B cell (primary cell): ENCODE measurements around the gene HHIPL1. TPM values are rescaled to one million over a fixed set of nuclear protein-coding genes. Genes with fewer than 3 reads are reported as not detected.

Source experiments
- ATAC-seq: fragments of 200-7000 bp; cut with Tn5 transposase; one replicate; pipeline ENCODE4 v1.10.0; 2021; ENCODE audit warnings: low read depth, mild to moderate bottlenecking, moderate number of reproducible peaks, moderate library complexity
- CTCF ChIA-PET: fragments of 350-600 bp; sonication (Branson Sonifier 250); formaldehyde crosslinking; loops from one replicate; lab custom pipeline; 2021; ENCODE audit warnings: antibody characterized with exemption, inconsistent platforms; lab: Charles Lee
- POLR2A ChIA-PET: fragments of 350-600 bp; sonication (Branson Sonifier 250); formaldehyde crosslinking; loops from one replicate; lab custom pipeline; 2021; ENCODE audit warnings: antibody characterized with exemption; lab: Charles Lee
- DNase-seq: peaks from one replicate; pipeline ENCODE4 v3.0.0; 2013
- H2AFZ ChIP-seq: 2 replicates; pipeline ENCODE4 v1.6.1; 2012; ENCODE audit warnings: mild to moderate bottlenecking, low read depth, low read length; ENCODE audit not compliant: insufficient read depth, poor library complexity, severe bottlenecking
- H3K27ac ChIP-seq, 2 donors: 1 replicate in 1 of 2; 2 replicates in 1 of 2; pipeline ENCODE4 v1.5.1; 2012 to 2013; ENCODE audit warnings: low read length in 2 of 2, mild to moderate bottlenecking in 2 of 2, moderate library complexity in 1 of 2
- H3K27me3 ChIP-seq, 4 experiments: fragments of 200-600 bp in 1 of 4; sonication (generic) in 1 of 4; replicated peaks in 1 of 4; 1 replicate in 2 of 4; 2 replicates in 2 of 4; pipeline versions ENCODE4 v1.6.1 to v1.7.0; 2013 to 2016; ENCODE audit warnings: low read length in 3 of 4, mild to moderate bottlenecking in 2 of 4, mixed read lengths in 1 of 4, moderate library complexity in 1 of 4; ENCODE audit not compliant: insufficient read depth in 4 of 4, control insufficient read depth in 3 of 4; ENCODE audit errors: control extremely low read depth in 1 of 4
- H3K36me3 ChIP-seq, 2 experiments: replicated peaks in 1 of 2; 1 replicate in 1 of 2; 2 replicates in 1 of 2; pipeline versions ENCODE4 v1.6.1 to v1.7.1; 2013; ENCODE audit warnings: low read length in 1 of 2; ENCODE audit not compliant: insufficient read depth in 2 of 2, control insufficient read depth in 1 of 2; ENCODE audit errors: control extremely low read depth in 1 of 2, extremely low read depth in 1 of 2
- H3K4me1 ChIP-seq, 2 donors: fragments of 200-600 bp in 1 of 2; sonication (generic) in 1 of 2; 1 replicate in 1 of 2; 2 replicates in 1 of 2; pipeline versions ENCODE4 v1.5.1 to v1.6.1; 2013 to 2017; ENCODE audit warnings: low read length in 2 of 2; ENCODE audit not compliant: control insufficient read depth in 2 of 2, insufficient read depth in 2 of 2
- H3K4me2 ChIP-seq: replicated peaks from 2 replicates; pipeline ENCODE3; 2012; ENCODE audit warnings: mild to moderate bottlenecking, low read depth, low read length; ENCODE audit not compliant: poor library complexity, severe bottlenecking
- H3K4me3 ChIP-seq, 5 experiments: fragments of 200-600 bp in 1 of 5; sonication (generic) in 1 of 5; 1 replicate in 3 of 5; 2 replicates in 2 of 5; pipeline versions ENCODE4 v1.5.1 to v1.7.0; 2011 to 2016; ENCODE audit warnings: low read length in 4 of 5, mild to moderate bottlenecking in 4 of 5, low read depth in 2 of 5, control low read depth in 1 of 5, moderate library complexity in 1 of 5; ENCODE audit not compliant: insufficient read depth in 1 of 5; ENCODE audit errors: control extremely low read depth in 1 of 5, extremely low read depth in 1 of 5
- H3K79me2 ChIP-seq: fragments of 200-600 bp; sonication (generic); one replicate; pipeline ENCODE4 v1.6.0; 2016; ENCODE audit warnings: low read length; ENCODE audit not compliant: control insufficient read depth, insufficient read depth
- H3K9ac ChIP-seq: fragments of 200-600 bp; sonication (generic); 2 replicates; pipeline ENCODE4 v1.6.1; 2017; ENCODE audit warnings: mild to moderate bottlenecking, low read length, moderate library complexity
- H3K9me3 ChIP-seq, 3 donors: one replicate each; pipeline versions ENCODE4 v1.6.1 to v1.7.1; 2013; ENCODE audit warnings: low read length in 2 of 3; ENCODE audit not compliant: control insufficient read depth in 2 of 3, insufficient read depth in 1 of 3; ENCODE audit errors: control extremely low read depth in 1 of 3
- H4K20me1 ChIP-seq: 2 replicates; pipeline ENCODE4 v1.6.0; 2012; ENCODE audit warnings: mild to moderate bottlenecking, low read length; ENCODE audit not compliant: insufficient read depth, control insufficient read depth, poor library complexity, severe bottlenecking
- H3K27ac Mint-ChIP-seq: one replicate; pipeline ENCODE4 v1.8.0; 2021; ENCODE audit warnings: mixed read lengths
- H3K27me3 Mint-ChIP-seq: one replicate; pipeline ENCODE4 v1.8.0; 2021; ENCODE audit warnings: mixed read lengths
- H3K4me1 Mint-ChIP-seq: one replicate; pipeline ENCODE4 v1.8.0; 2021; ENCODE audit warnings: mixed read lengths
- H3K4me3 Mint-ChIP-seq: one replicate; pipeline ENCODE4 v1.8.0; 2021; ENCODE audit warnings: mixed read lengths
- H3K9me3 Mint-ChIP-seq: one replicate; pipeline ENCODE4 v1.8.0; 2022; ENCODE audit warnings: mixed read lengths; ENCODE audit not compliant: insufficient read depth
- CTCF ChIP-seq: fragments of 200-600 bp; IDR thresholded peaks from one replicate; pipeline ENCODE4 v1.8.0; 2022; ENCODE audit warnings: antibody characterized with exemption, mild to moderate bottlenecking
- EZH2 ChIP-seq: IDR thresholded peaks from 2 replicates; pipeline ENCODE4 v1.6.1; 2012; ENCODE audit warnings: borderline replicate concordance, low read depth, mild to moderate bottlenecking, moderate library complexity, low read length; ENCODE audit not compliant: insufficient read depth, poor library complexity, severe bottlenecking
- WGBS: methylation state at CpG from one replicate; pipeline ENCODE4 v1.1.5; 2013; ENCODE audit warnings: missing lambda C conversion rate; ENCODE audit not compliant: insufficient coverage; 5-methylcytosine and 5-hydroxymethylcytosine counted together
- intact Hi-C: fragments of 100-400 bp; cut with micrococcal nuclease; formaldehyde crosslinking; loops from one replicate; pipeline ENCODE4 v1.10.0; 2022
- polyA plus RNA-seq: library from polyadenylated mRNA; depleted of rRNA; stranded (reverse); fragments of >200 nt; gene quantifications from 2 replicates; pipeline ENCODE4 v1.2.3, GENCODE V29; 2012
- total RNA-seq, 2 donors: library from RNA; stranded (reverse); fragments of 120-200 nt in 1 of 2; gene quantifications; 1 replicate in 1 of 2; 2 replicates in 1 of 2; pipeline versions ENCODE4 v1.2.3 to v1.2.4, GENCODE V29; 2013 to 2022

HHIPL1 gene
- total and polyA plus RNA-seq, 2 donors (not counting 1 experiment from before 2014, with no cell fraction given) = not detected

GRCh38 chr14:99645545-99646505 lies 896 bp downstream of the HHIPL1 start:
- no peaks in the 10 kb centered on the region for H4K20me1 ChIP-seq
- H3K27me3 ChIP-seq = peaks cover 0 to 29% (median 8%) of the 10 kb centered on the region in 4 experiments
- CTCF ChIA-PET = no interaction called here
- H2AFZ ChIP-seq = no peak overlapping the region
- no peak overlapping the region for H3K4me3 ChIP-seq
- Mint-ChIP-seq H3K4me1 (peaks cover 5% of the 10 kb centered on the region), H3K9me3 (no peaks in the 10 kb centered on the region), H3K27ac (no peak overlapping the region), H3K27me3 (peaks cover 23% of the 10 kb centered on the region), H3K4me3 (no peak overlapping the region)
- H3K9ac ChIP-seq = no peak overlapping the region
- 50% methylated on average over 28 of the region's 32 CpGs for WGBS
- H3K27ac ChIP-seq = no peak overlapping the region
- H3K4me2 ChIP-seq = peak overlapping the region; percentile 35
- peaks cover 0 to 6% (median 0%) of the 10 kb centered on the region in 3 donors for H3K9me3 ChIP-seq
- DNase-seq (no peak), ATAC-seq (no peak)
- no peaks in the 10 kb centered on the region for H3K36me3 ChIP-seq
- H3K4me1 ChIP-seq = peaks cover 3% of the 10 kb centered on the region in 2 donors
- no peak for TF ChIP-seq CTCF
- TF ChIP-seq EZH2 = no peak
- H3K79me2 ChIP-seq = no peaks in the 10 kb centered on the region
- POLR2A ChIA-PET = no interaction called here
- intact Hi-C loops = no loop called here

- H3K4me1 Mint-ChIP-seq = peaks cover 5% of the 10 kb centered on the region
- H3K27me3 Mint-ChIP-seq = peaks cover 32% of the 10 kb centered on the region
These were observed 2.5 kb downstream of the HHIPL1 start for GRCh38 chr14:99647411-99647810.

More at GRCh38 chr14:99647411-99647810, 2.5 kb downstream of the HHIPL1 start:
- Histone ChIP-seq H2AFZ (no peak overlapping the region), H3K9ac (no peak overlapping the region), H3K4me3 (no peak overlapping the region), H3K27me3 (peaks cover 0 to 29% (median 8%) of the 10 kb centered on the region in 4 experiments), H3K27ac (no peak overlapping the region), H3K4me1 (peaks cover 3% of the 10 kb centered on the region in 2 donors), H3K36me3 (no peaks in the 10 kb centered on the region), H3K4me2 (no peak overlapping the region), H3K79me2 (no peaks in the 10 kb centered on the region), H4K20me1 (no peaks in the 10 kb centered on the region), H3K9me3 (peaks cover 0 to 6% (median 0%) of the 10 kb centered on the region in 3 donors)
- H3K9me3 Mint-ChIP-seq = no peaks in the 10 kb centered on the region
- no peak overlapping the region for H3K27ac Mint-ChIP-seq
- ChIA-PET CTCF (no interaction called here), POLR2A (no interaction called here)
- intact Hi-C loops = no loop called here
- no peak overlapping the region for H3K4me3 Mint-ChIP-seq
- ATAC-seq (no peak), DNase-seq (no peak)
- TF ChIP-seq CTCF (no peak), EZH2 (no peak)
- WGBS = 93% methylated on average over 7 of the region's 7 CpGs
